ENCODE results near the gene TP53I11.

- TF ChIP-seq, protein P1, sequence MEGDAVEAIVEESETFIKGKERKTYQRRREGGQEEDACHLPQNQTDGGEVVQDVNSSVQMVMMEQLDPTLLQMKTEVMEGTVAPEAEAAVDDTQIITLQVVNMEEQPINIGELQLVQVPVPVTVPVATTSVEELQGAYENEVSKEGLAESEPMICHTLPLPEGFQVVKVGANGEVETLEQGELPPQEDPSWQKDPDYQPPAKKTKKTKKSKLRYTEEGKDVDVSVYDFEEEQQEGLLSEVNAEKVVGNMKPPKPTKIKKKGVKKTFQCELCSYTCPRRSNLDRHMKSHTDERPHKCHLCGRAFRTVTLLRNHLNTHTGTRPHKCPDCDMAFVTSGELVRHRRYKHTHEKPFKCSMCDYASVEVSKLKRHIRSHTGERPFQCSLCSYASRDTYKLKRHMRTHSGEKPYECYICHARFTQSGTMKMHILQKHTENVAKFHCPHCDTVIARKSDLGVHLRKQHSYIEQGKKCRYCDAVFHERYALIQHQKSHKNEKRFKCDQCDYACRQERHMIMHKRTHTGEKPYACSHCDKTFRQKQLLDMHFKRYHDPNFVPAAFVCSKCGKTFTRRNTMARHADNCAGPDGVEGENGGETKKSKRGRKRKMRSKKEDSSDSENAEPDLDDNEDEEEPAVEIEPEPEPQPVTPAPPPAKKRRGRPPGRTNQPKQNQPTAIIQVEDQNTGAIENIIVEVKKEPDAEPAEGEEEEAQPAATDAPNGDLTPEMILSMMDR (IDR thresholded peaks at IDR 0.05; ENCODE audit: extremely low read depth in 1 of 2, insufficient read depth in 1 of 2, low read depth in 1 of 2, low read length in 2 of 2), result no peak
- TF ChIP-seq EZH2 (IDR thresholded peaks at IDR 0.05; ENCODE audit: borderline replicate concordance, low read depth, low read length, severe bottlenecking) (no peak), POLR2A (IDR thresholded peaks at IDR 0.05; ENCODE audit: low read depth, low read length) (no peak), POLR2AphosphoS5 (IDR thresholded peaks at IDR 0.05; ENCODE audit: insufficient read depth, low read depth, low read length) (no peak), MYC (IDR thresholded peaks at IDR 0.05; ENCODE audit: low read depth, low read length) (no peak)
- TF ChIP-seq, protein P2, sequence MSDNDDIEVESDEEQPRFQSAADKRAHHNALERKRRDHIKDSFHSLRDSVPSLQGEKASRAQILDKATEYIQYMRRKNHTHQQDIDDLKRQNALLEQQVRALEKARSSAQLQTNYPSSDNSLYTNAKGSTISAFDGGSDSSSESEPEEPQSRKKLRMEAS (IDR thresholded peaks at IDR 0.05; ENCODE audit: insufficient read depth, insufficient read length), result no peak
These were observed 61.4 kb downstream of the TP53I11 start for GRCh38 chr11:44889266-44889665.

Data from endothelial cell of umbilical vein (primary cell).